Suprapubic skin (tissue), 4 donors: Measurements from ENCODE around the gene CDH16. TPM values are rescaled to one million over a fixed set of nuclear protein-coding genes. Genes with fewer than 3 reads are reported as not detected.

Experiments used
- DNase-seq, 2 donors: peaks; one replicate each; pipeline ENCODE4 v3.0.0-alpha.2; 2019; ENCODE audit warnings: low spot score in 2 of 2
- H3K27ac ChIP-seq: fragments of 200-600 bp; sonication (generic); one replicate; pipeline ENCODE4 v1.5.1; 2019
- H3K27me3 ChIP-seq: fragments of 200-600 bp; sonication (generic); one replicate; pipeline ENCODE4 v1.5.1; 2019
- H3K36me3 ChIP-seq: fragments of 200-600 bp; sonication (generic); one replicate; pipeline ENCODE4 v1.5.1; 2019
- H3K4me1 ChIP-seq: fragments of 200-600 bp; sonication (generic); one replicate; pipeline ENCODE4 v1.5.1; 2019
- H3K4me3 ChIP-seq: fragments of 200-600 bp; sonication (generic); one replicate; pipeline ENCODE4 v1.5.1; 2019; ENCODE audit warnings: mild to moderate bottlenecking
- H3K9me3 ChIP-seq: fragments of 200-600 bp; sonication (generic); one replicate; pipeline ENCODE4 v1.5.1; 2019
- CTCF ChIP-seq, 2 donors: fragments of 200-600 bp in 1 of 2; fragments of 450-650 bp in 1 of 2; sonication (generic) in 1 of 2; IDR thresholded peaks; one replicate each; pipeline ENCODE4 v1.5.1; 2016 to 2019; ENCODE audit warnings: antibody characterized with exemption in 2 of 2, mild to moderate bottlenecking in 1 of 2, moderate library complexity in 1 of 2
- EP300 ChIP-seq: sonication (generic); formaldehyde crosslinking; IDR thresholded peaks from one replicate; pipeline ENCODE4 v1.6.1; 2017; ENCODE audit warnings: antibody characterized with exemption
- POLR2A ChIP-seq, 2 donors: fragments of 450-650 bp; IDR thresholded peaks; one replicate each; pipeline ENCODE4 v1.6.1; 2017; ENCODE audit warnings: antibody characterized with exemption in 2 of 2, mild to moderate bottlenecking in 2 of 2, moderate library complexity in 2 of 2
- POLR2AphosphoS5 ChIP-seq, 3 donors: sonication (generic); formaldehyde crosslinking; IDR thresholded peaks; one replicate each; pipeline ENCODE4 v1.6.1; 2017; ENCODE audit warnings: antibody characterized with exemption in 3 of 3
- WGBS: methylation state at CpG from one replicate; pipeline ENCODE4 v1.1.5; 2018; 5-methylcytosine and 5-hydroxymethylcytosine counted together
- total RNA-seq, 4 donors: library from RNA; depleted of rRNA; stranded (reverse); fragments of >200 nt; gene quantifications; one replicate each; pipeline ENCODE4 v1.1.0, GENCODE V29; 2016

The CDH16 gene
- total RNA-seq, 4 donors from 2014 or later, result 0.45 TPM; not detected in 3

DNA sequence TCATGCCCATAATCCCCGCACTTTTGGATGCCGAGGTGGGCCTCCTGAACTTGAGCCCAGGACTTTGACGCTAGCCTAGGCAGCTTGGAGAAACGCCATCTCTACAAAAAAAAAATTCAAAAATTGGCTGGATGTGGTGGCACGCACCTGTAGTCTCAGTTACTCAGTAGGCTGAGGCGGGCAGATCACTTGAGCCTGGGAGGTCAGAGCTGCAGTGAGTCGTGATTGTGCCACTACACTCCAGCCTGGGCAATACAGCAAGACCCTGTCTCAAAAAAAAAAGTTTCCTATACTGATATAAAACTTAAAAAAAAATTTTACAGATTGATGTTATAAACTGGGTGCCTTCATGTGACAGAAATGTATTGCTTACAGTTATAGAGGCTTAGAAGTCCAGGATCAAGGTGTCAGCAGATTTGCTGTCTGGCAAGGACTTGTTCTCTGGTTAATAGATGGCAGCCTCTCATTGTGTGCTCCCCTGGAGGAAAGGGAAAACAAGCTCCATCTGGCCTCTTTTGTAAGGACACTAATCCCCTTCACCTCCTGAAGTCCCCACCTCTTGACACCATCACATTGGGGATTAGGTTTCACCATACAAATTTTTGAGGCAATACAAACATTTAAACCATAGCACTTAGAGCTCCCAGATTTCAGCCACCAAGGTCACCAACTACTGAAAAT, 33.9 kb upstream of the CDH16 start:
- no peak for DNase-seq
- TF ChIP-seq CTCF (IDR thresholded peaks at IDR 0.05), result no peak
- no peak for TF ChIP-seq POLR2AphosphoS5 (IDR thresholded peaks at IDR 0.05)
- TF ChIP-seq EP300, result no peak
- TF ChIP-seq POLR2A (IDR thresholded peaks at IDR 0.05), result no peak
- H3K27me3 ChIP-seq, result peaks cover 3% of the 10 kb centered on the region
- 91% methylated on average over 7 of the region's 7 CpGs for WGBS
- H3K9me3 ChIP-seq, result no peaks in the 10 kb centered on the region
- H3K4me3 ChIP-seq, result no peak overlapping the region
- no peaks in the 10 kb centered on the region for H3K36me3 ChIP-seq
- no peak overlapping the region for H3K27ac ChIP-seq
- H3K4me1 ChIP-seq, result peaks cover 15% of the 10 kb centered on the region

- Histone ChIP-seq H3K4me1 (peaks cover 21% of the 10 kb centered on the region), H3K9me3 (no peaks in the 10 kb centered on the region), H3K4me3 (no peak overlapping the region), H3K36me3 (no peaks in the 10 kb centered on the region), H3K27me3 (peaks cover 3% of the 10 kb centered on the region), H3K27ac (no peak overlapping the region)
- WGBS, result 83% methylated on average over 4 of the region's 4 CpGs
- no peak for DNase-seq
- TF ChIP-seq POLR2AphosphoS5 (IDR thresholded peaks at IDR 0.05), result no peak
- no peak for TF ChIP-seq EP300
- no peak for TF ChIP-seq CTCF (IDR thresholded peaks at IDR 0.05)
- TF ChIP-seq POLR2A (IDR thresholded peaks at IDR 0.05), result no peak
Observed at GRCh38 chr16:66950971-66951790, 32.5 kb upstream of the CDH16 start.

- Histone ChIP-seq H3K4me1 (peaks cover 21% of the 10 kb centered on the region), H3K36me3 (no peaks in the 10 kb centered on the region), H3K9me3 (no peaks in the 10 kb centered on the region), H3K4me3 (no peak overlapping the region), H3K27me3 (peaks cover 3% of the 10 kb centered on the region), H3K27ac (no peak overlapping the region)
- WGBS, result 82% methylated on average over 2 of the region's 2 CpGs
- no peak for TF ChIP-seq EP300
- no peak for TF ChIP-seq POLR2A (IDR thresholded peaks at IDR 0.05)
- no peak for TF ChIP-seq CTCF (IDR thresholded peaks at IDR 0.05)
- TF ChIP-seq POLR2AphosphoS5 (IDR thresholded peaks at IDR 0.05), result no peak
- no peak for DNase-seq
Observed at GRCh38 chr16:66950437-66950836, 31.8 kb upstream of the CDH16 start.

DNA sequence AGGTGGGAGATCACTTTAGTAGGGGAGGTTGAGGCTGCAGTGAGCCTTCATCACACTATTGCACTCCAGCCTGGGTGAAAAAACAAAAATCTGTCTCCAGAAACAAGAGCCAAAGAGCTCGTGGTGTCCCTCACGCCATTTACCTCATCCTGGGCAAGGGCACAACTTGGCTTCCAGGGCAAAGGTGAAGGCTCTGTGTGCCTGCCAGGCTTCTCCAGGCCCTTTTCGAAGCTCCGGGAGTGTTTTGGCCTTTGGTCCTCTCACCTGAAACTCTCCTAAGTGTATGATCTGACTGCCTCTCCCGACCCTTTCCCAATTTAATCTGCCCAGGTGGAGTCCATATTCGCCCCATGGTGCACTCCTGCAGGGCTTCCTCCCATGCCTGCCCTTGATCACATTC, 30.8 kb upstream of the CDH16 start:
- Histone ChIP-seq H3K9me3 (no peaks in the 10 kb centered on the region), H3K27me3 (peaks cover 3% of the 10 kb centered on the region), H3K4me3 (no peak overlapping the region), H3K27ac (no peak overlapping the region), H3K36me3 (no peaks in the 10 kb centered on the region), H3K4me1 (peaks cover 21% of the 10 kb centered on the region)
- TF ChIP-seq POLR2A (IDR thresholded peaks at IDR 0.05), result no peak
- TF ChIP-seq POLR2AphosphoS5 (IDR thresholded peaks at IDR 0.05), result no peak
- no peak for TF ChIP-seq EP300
- TF ChIP-seq CTCF (IDR thresholded peaks at IDR 0.05), result no peak
- DNase-seq, result no peak
- 78% methylated on average over 6 of the region's 6 CpGs for WGBS

- Histone ChIP-seq H3K36me3 (peaks cover 2% of the 10 kb centered on the region), H3K4me1 (peaks cover 21% of the 10 kb centered on the region), H3K27ac (no peak overlapping the region), H3K27me3 (peaks cover 3% of the 10 kb centered on the region), H3K9me3 (no peaks in the 10 kb centered on the region), H3K4me3 (peak overlapping the region; percentile 58)
- 34% methylated on average over 7 of the region's 21 CpGs for WGBS
- DNase-seq, result no peak
- TF ChIP-seq CTCF (IDR thresholded peaks at IDR 0.05), result no peak
- TF ChIP-seq EP300, result no peak
- TF ChIP-seq POLR2A (IDR thresholded peaks at IDR 0.05), result no peak
- no peak for TF ChIP-seq POLR2AphosphoS5 (IDR thresholded peaks at IDR 0.05)
Observed at GRCh38 chr16:66948837-66949225, 30.1 kb upstream of the CDH16 start.
